Psoas muscle (tissue), 8 donors: ENCODE data around the gene DLGAP3. TPM values are rescaled to one million over a fixed set of nuclear protein-coding genes. Genes with fewer than 3 reads are reported as not detected.
A peak's percentile ranks its signal among the peaks of the same experiment; 100 is the strongest.

ENCODE experiments used
- ATAC-seq, 4 donors: fragments of 200-7000 bp; cut with Tn5 transposase; one replicate each; pipeline ENCODE4 v1.9.1; 2020; ENCODE audit warnings: moderate library complexity in 3 of 4, mild to moderate bottlenecking in 2 of 4
- DNase-seq, 2 donors: peaks; one replicate each; pipeline ENCODE4 v3.0.0-alpha.2; 2020
- H3K27ac ChIP-seq: fragments of 200-600 bp; one replicate; pipeline ENCODE4 v1.8.0; 2022
- H3K27me3 ChIP-seq, 3 donors: fragments of 200-600 bp in 1 of 3; one replicate each; pipeline versions ENCODE4 v1.6.1 to v1.8.0; 2013 to 2022; ENCODE audit warnings: low read length in 2 of 3, mild to moderate bottlenecking in 2 of 3, moderate library complexity in 1 of 3; ENCODE audit not compliant: insufficient read depth in 3 of 3
- H3K36me3 ChIP-seq, 2 donors: fragments of 200-600 bp in 1 of 2; one replicate each; pipeline versions ENCODE4 v1.6.1 to v1.8.0; 2013 to 2022; ENCODE audit warnings: low read depth in 1 of 2, mild to moderate bottlenecking in 1 of 2, moderate library complexity in 1 of 2; ENCODE audit not compliant: insufficient read depth in 1 of 2
- H3K4me1 ChIP-seq: fragments of 200-600 bp; one replicate; pipeline ENCODE4 v1.8.0; 2022
- H3K4me3 ChIP-seq: fragments of 200-600 bp; one replicate; pipeline ENCODE4 v1.8.0; 2022; ENCODE audit warnings: mild to moderate bottlenecking
- H3K9me3 ChIP-seq: fragments of 200-600 bp; one replicate; pipeline ENCODE4 v1.8.0; 2022
- CTCF ChIP-seq: fragments of 200-600 bp; IDR thresholded peaks from one replicate; pipeline ENCODE4 v1.8.0; 2022; ENCODE audit warnings: antibody characterized with exemption
- WGBS, 3 donors: extraction: QIAGEN DNeasy Blood & Tissue Kit; methylation state at CpG; one replicate each; pipeline versions ENCODE4 v1.1.6 to v1.1.7; 2013; 5-methylcytosine and 5-hydroxymethylcytosine counted together
- intact Hi-C, 2 donors: fragments of 100-400 bp; cut with DNase I; formaldehyde crosslinking; loops; one replicate each; pipeline versions ENCODE4 v1.11.0 to v1.14.2; 2022
- polyA plus RNA-seq, 3 donors: library from polyadenylated mRNA; stranded (reverse); fragments of 200-250 nt; gene quantifications; one replicate each; pipeline ENCODE4 v1.2.3, GENCODE V29; 2013
- total RNA-seq, 4 donors: library from RNA; stranded (reverse); fragmentation: NEBNext Ultra II Directional in 2 of 4; extraction: Animal tissue kit (Norgen Biotek cat#: 25700) in 2 of 4; gene quantifications; one replicate each; pipeline versions ENCODE4 v1.2.1 to v1.2.4, GENCODE V29; 2021 to 2023
- donor health status: healthy with polysubstance abuse.
- donor health status: DM: no; HTN: no; CAD: no; lungs with moderate emphysema.
- donor health status: Bipolar disorder and iron deficiency.
- donor health status: healthy.
- donor health status: DM: yes; HTN: yes; CAD: no.
- donor health status: DM: no; HTN: no; CAD: no.
- donor health status: DM: no; HTN: no; CAD: no.
- donor health status: DM: yes; HTN: yes; CAD: no.

The DLGAP3 gene
- total and polyA plus RNA-seq, 7 donors = 0.01 to 0.44 (median 0.08) TPM; not detected in 1

GRCh38 chr1:34843392-34844251 is 85.8 kb downstream of the DLGAP3 start:
- Histone ChIP-seq H3K36me3 (no peaks in the 10 kb centered on the region), H3K4me3 (no peak overlapping the region), H3K4me1 (peaks cover 17% of the 10 kb centered on the region), H3K9me3 (no peaks in the 10 kb centered on the region), H3K27me3 (no peaks in the 10 kb centered on the region), H3K27ac (peak overlapping the region; percentile 58)
- ATAC-seq (no peak), DNase-seq (no peak)
- WGBS, 3 donors = 59 to 70% (median 66%) methylated on average over 14 of the region's 14 CpGs
- intact Hi-C loops = no loop called here
- no peak for TF ChIP-seq CTCF

GRCh38 chr1:34842952-34843371 is 86.5 kb downstream of the DLGAP3 start:
- DNase-seq (no peak), ATAC-seq (peak in 1 of 4 donors; percentile 23)
- Histone ChIP-seq H3K9me3 (no peaks in the 10 kb centered on the region), H3K27ac (peak overlapping the region; percentile 58), H3K4me1 (peaks cover 17% of the 10 kb centered on the region), H3K36me3 (no peaks in the 10 kb centered on the region), H3K27me3 (no peaks in the 10 kb centered on the region), H3K4me3 (no peak overlapping the region)
- WGBS, 3 donors = 71 to 80% (median 75%) methylated on average over 4 of the region's 4 CpGs
- no peak for TF ChIP-seq CTCF
- intact Hi-C loops = no loop called here

GRCh38 chr1:34842073-34842472 is 87.4 kb downstream of the DLGAP3 start:
- Histone ChIP-seq H3K36me3 (no peaks in the 10 kb centered on the region), H3K27ac (peak overlapping the region; percentile 58), H3K4me1 (peaks cover 17% of the 10 kb centered on the region), H3K9me3 (no peaks in the 10 kb centered on the region), H3K27me3 (no peaks in the 10 kb centered on the region), H3K4me3 (no peak overlapping the region)
- DNase-seq = no peak
- 38 to 52% (median 42%) methylated on average over 3 of the region's 3 CpGs for WGBS, 3 donors
- no peak for ATAC-seq
- no peak for TF ChIP-seq CTCF
- intact Hi-C loops = no loop called here

GRCh38 chr1:34840426-34840825 is 89.0 kb downstream of the DLGAP3 start:
- WGBS, 3 donors = 79 to 92% (median 82%) methylated on average over 3 of the region's 3 CpGs
- Histone ChIP-seq H3K4me1 (peaks cover 11% of the 10 kb centered on the region), H3K36me3 (no peaks in the 10 kb centered on the region), H3K4me3 (no peak overlapping the region), H3K27ac (no peak overlapping the region), H3K9me3 (no peaks in the 10 kb centered on the region), H3K27me3 (no peaks in the 10 kb centered on the region)
- DNase-seq = no peak
- no peak for TF ChIP-seq CTCF
- ATAC-seq = no peak
- intact Hi-C loops = no loop called here
